Neural progenitor cell (in vitro differentiated cells): Measurements from ENCODE around the gene ZBP1.

ENCODE experiments used
- CTCF ChIP-seq: fragments of 200-600 bp; sonication (generic); IDR thresholded peaks from 2 replicates; pipeline ENCODE4 v1.5.1; 2017; ENCODE audit warnings: antibody characterized with exemption, mild to moderate bottlenecking
- EZH2phosphoT487 ChIP-seq: fragments of 200-600 bp; sonication (generic); IDR thresholded peaks from 2 replicates; pipeline ENCODE4 v1.6.1; 2017; ENCODE audit warnings: antibody characterized with exemption

- TF ChIP-seq CTCF, result no peak
- no peak for TF ChIP-seq EZH2phosphoT487
These were observed 39.6 kb downstream of the ZBP1 start for GRCh38 chr20:57580478-57581201.
